Endothelial cell (in vitro differentiated cells): ENCODE measurements around the gene SLC28A1. TPM values are rescaled to one million over a fixed set of nuclear protein-coding genes. Genes with fewer than 3 reads are reported as not detected.
"Not testable (repeated sequence)": the region's sequence is repeated elsewhere in the genome, so short reads cannot be mapped to it uniquely, and the experiment has no call there.

Experiments used
- DNase-seq: peaks from one replicate; pipeline ENCODE4 v3.0.0; 2021; ENCODE audit warnings: low spot score
- H3K27ac Mint-ChIP-seq: one replicate; pipeline ENCODE4 v1.8.0; 2021; ENCODE audit warnings: mixed read lengths, inconsistent platforms; ENCODE audit not compliant: unreplicated experiment
- H3K27me3 Mint-ChIP-seq: one replicate; pipeline ENCODE4 v1.8.0; 2021; ENCODE audit warnings: mild to moderate bottlenecking, moderate library complexity, mixed read lengths, inconsistent platforms; ENCODE audit not compliant: unreplicated experiment
- H3K36me3 Mint-ChIP-seq: one replicate; pipeline ENCODE4 v1.8.0; 2021; ENCODE audit warnings: mild to moderate bottlenecking, low read depth, mixed read lengths, inconsistent platforms; ENCODE audit not compliant: unreplicated experiment
- H3K4me1 Mint-ChIP-seq: one replicate; pipeline ENCODE4 v1.8.0; 2021; ENCODE audit warnings: mild to moderate bottlenecking, mixed read lengths, inconsistent platforms; ENCODE audit not compliant: unreplicated experiment
- H3K4me3 Mint-ChIP-seq: one replicate; pipeline ENCODE4 v1.8.0; 2021; ENCODE audit warnings: mild to moderate bottlenecking, mixed read lengths, inconsistent platforms; ENCODE audit not compliant: unreplicated experiment
- H3K9me3 Mint-ChIP-seq: one replicate; pipeline ENCODE4 v1.8.0; 2021; ENCODE audit warnings: mixed read lengths, inconsistent platforms; ENCODE audit not compliant: unreplicated experiment
- CTCF ChIP-seq: fragments of 200-600 bp; sonication (generic); IDR thresholded peaks from one replicate; pipeline ENCODE4 v1.5.0; 2021; ENCODE audit warnings: antibody characterized with exemption; ENCODE audit not compliant: unreplicated experiment
- total RNA-seq: library from RNA; stranded (reverse); fragmentation: NEBNext Ultra II Directional; extraction: Animal tissue kit (Norgen Biotek cat#: 25700); gene quantifications from one replicate; pipeline ENCODE4 v1.2.1, GENCODE V29; 2021; ENCODE audit not compliant: unreplicated experiment

Gene SLC28A1
- total RNA-seq, 1 donor from 2014 or later, result not detected

- H3K9me3 Mint-ChIP-seq, result no peaks in the 10 kb centered on the region
- TF ChIP-seq CTCF, result no peak
- peaks cover 6% of the 10 kb centered on the region for H3K27me3 Mint-ChIP-seq
- no peak overlapping the region for H3K27ac Mint-ChIP-seq
- no peak overlapping the region for H3K4me3 Mint-ChIP-seq
- DNase-seq, result no peak
- H3K4me1 Mint-ChIP-seq, result peaks cover 8% of the 10 kb centered on the region
- H3K36me3 Mint-ChIP-seq, result no peaks in the 10 kb centered on the region
Observed at GRCh38 chr15:84919106-84919667, 34.7 kb downstream of the SLC28A1 start.

- Mint-ChIP-seq H3K9me3 (no peaks in the 10 kb centered on the region), H3K27ac (no peak overlapping the region), H3K4me1 (peaks cover 5% of the 10 kb centered on the region), H3K27me3 (peaks cover 6% of the 10 kb centered on the region), H3K36me3 (no peaks in the 10 kb centered on the region), H3K4me3 (no peak overlapping the region)
- no peak for TF ChIP-seq CTCF
- no peak for DNase-seq
Observed at GRCh38 chr15:84921121-84921520, 36.7 kb downstream of the SLC28A1 start.

- H3K4me1 Mint-ChIP-seq, result peaks cover 8% of the 10 kb centered on the region
- H3K36me3 Mint-ChIP-seq, result no peaks in the 10 kb centered on the region
- no peak overlapping the region for H3K4me3 Mint-ChIP-seq
- H3K9me3 Mint-ChIP-seq, result no peaks in the 10 kb centered on the region
- TF ChIP-seq CTCF, result no peak
- DNase-seq, result no peak
- H3K27ac Mint-ChIP-seq, result no peak overlapping the region
- H3K27me3 Mint-ChIP-seq, result peaks cover 6% of the 10 kb centered on the region
Observed at GRCh38 chr15:84922530-84922929, 38.1 kb downstream of the SLC28A1 start.

- Mint-ChIP-seq H3K4me1 (peaks cover 16% of the 10 kb centered on the region), H3K27ac (no peak overlapping the region), H3K4me3 (no peak overlapping the region), H3K27me3 (peaks cover 8% of the 10 kb centered on the region), H3K36me3 (no peaks in the 10 kb centered on the region), H3K9me3 (no peaks in the 10 kb centered on the region)
- TF ChIP-seq CTCF, result no peak
- no peak for DNase-seq
Observed at GRCh38 chr15:84924077-84924731, 39.7 kb downstream of the SLC28A1 start.

- not testable (repeated sequence) for H3K27me3 Mint-ChIP-seq
- peaks cover 16% of the 10 kb centered on the region for H3K4me1 Mint-ChIP-seq
Observed at GRCh38 chr15:84924821-84925569, 40.5 kb downstream of the SLC28A1 start.

More at GRCh38 chr15:84924821-84925569, 40.5 kb downstream of the SLC28A1 start:
- not testable (repeated sequence) for H3K9me3 Mint-ChIP-seq, DNase-seq, H3K27ac Mint-ChIP-seq, H3K4me3 Mint-ChIP-seq, H3K36me3 Mint-ChIP-seq
